Peyer's patch (tissue), 4 donors: ENCODE results near the gene OPN1LW. TPM values are rescaled to one million over a fixed set of nuclear protein-coding genes. Genes with fewer than 3 reads are reported as not detected.

Experiments
- DNase-seq, 3 donors: peaks; one replicate each; pipeline ENCODE4 v3.0.0-alpha.2; 2017 to 2019
- H3K27ac ChIP-seq, 4 donors: fragments of 200-600 bp; sonication (generic); one replicate each; pipeline ENCODE4 v1.5.1; 2016 to 2019
- H3K27me3 ChIP-seq, 2 donors: fragments of 200-600 bp; sonication (generic); one replicate each; pipeline ENCODE4 v1.5.1; 2019
- H3K36me3 ChIP-seq, 3 donors: fragments of 200-600 bp; sonication (generic); one replicate each; pipeline ENCODE4 v1.5.1; 2016 to 2019
- H3K4me1 ChIP-seq, 4 donors: fragments of 200-600 bp; sonication (generic); one replicate each; pipeline ENCODE4 v1.5.1; 2016 to 2019
- H3K4me3 ChIP-seq, 4 donors: fragments of 200-600 bp; sonication (generic); 1 replicate in 3 of 4; 2 replicates in 1 of 4; pipeline ENCODE4 v1.5.1; 2016 to 2019; ENCODE audit warnings: mild to moderate bottlenecking in 1 of 4
- H3K9me3 ChIP-seq, 4 donors: fragments of 200-600 bp; sonication (generic); one replicate each; pipeline ENCODE4 v1.5.1; 2016 to 2019; ENCODE audit warnings: mild to moderate bottlenecking in 1 of 4
- POLR2A ChIP-seq, 2 donors: fragments of 450-650 bp; IDR thresholded peaks; one replicate each; pipeline ENCODE4 v1.5.1; 2017; ENCODE audit warnings: antibody characterized with exemption in 2 of 2, mild to moderate bottlenecking in 2 of 2, moderate library complexity in 2 of 2
- total RNA-seq, 4 donors: library from RNA; depleted of rRNA; stranded (reverse); fragments of >200 nt; gene quantifications; one replicate each; pipeline ENCODE4 v1.1.0, GENCODE V29; 2016
- TF ChIP-seq, protein P1 (sequence below), 6 experiments: fragments of 450-650 bp in 4 of 6; fragments of 200-600 bp in 2 of 6; sonication (generic) in 1 of 6; IDR thresholded peaks; one replicate each; pipeline ENCODE4 v1.5.1; 2017 to 2019; ENCODE audit warnings: antibody characterized with exemption in 6 of 6, mild to moderate bottlenecking in 3 of 6, moderate library complexity in 1 of 6

Gene OPN1LW
- total RNA-seq, 4 donors from 2014 or later, result not detected

GRCh38 chrX:154123241-154124219, 20.5 kb upstream of the OPN1LW start:
- Histone ChIP-seq H3K4me1 (no peaks in the 10 kb centered on the region), H3K9me3 (no peaks in the 10 kb centered on the region), H3K27me3 (no peaks in the 10 kb centered on the region), H3K27ac (peak overlapping the region in 1 of 4 donors; percentile 19), H3K4me3 (no peak overlapping the region), H3K36me3 (no peaks in the 10 kb centered on the region)
- peak in 2 of 3 donors; percentile 48 to 72 for DNase-seq
- no peak for TF ChIP-seq POLR2A (IDR thresholded peaks at IDR 0.05)
- TF ChIP-seq, protein P1, sequence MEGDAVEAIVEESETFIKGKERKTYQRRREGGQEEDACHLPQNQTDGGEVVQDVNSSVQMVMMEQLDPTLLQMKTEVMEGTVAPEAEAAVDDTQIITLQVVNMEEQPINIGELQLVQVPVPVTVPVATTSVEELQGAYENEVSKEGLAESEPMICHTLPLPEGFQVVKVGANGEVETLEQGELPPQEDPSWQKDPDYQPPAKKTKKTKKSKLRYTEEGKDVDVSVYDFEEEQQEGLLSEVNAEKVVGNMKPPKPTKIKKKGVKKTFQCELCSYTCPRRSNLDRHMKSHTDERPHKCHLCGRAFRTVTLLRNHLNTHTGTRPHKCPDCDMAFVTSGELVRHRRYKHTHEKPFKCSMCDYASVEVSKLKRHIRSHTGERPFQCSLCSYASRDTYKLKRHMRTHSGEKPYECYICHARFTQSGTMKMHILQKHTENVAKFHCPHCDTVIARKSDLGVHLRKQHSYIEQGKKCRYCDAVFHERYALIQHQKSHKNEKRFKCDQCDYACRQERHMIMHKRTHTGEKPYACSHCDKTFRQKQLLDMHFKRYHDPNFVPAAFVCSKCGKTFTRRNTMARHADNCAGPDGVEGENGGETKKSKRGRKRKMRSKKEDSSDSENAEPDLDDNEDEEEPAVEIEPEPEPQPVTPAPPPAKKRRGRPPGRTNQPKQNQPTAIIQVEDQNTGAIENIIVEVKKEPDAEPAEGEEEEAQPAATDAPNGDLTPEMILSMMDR (IDR thresholded peaks at IDR 0.05), result no peak

DNA sequence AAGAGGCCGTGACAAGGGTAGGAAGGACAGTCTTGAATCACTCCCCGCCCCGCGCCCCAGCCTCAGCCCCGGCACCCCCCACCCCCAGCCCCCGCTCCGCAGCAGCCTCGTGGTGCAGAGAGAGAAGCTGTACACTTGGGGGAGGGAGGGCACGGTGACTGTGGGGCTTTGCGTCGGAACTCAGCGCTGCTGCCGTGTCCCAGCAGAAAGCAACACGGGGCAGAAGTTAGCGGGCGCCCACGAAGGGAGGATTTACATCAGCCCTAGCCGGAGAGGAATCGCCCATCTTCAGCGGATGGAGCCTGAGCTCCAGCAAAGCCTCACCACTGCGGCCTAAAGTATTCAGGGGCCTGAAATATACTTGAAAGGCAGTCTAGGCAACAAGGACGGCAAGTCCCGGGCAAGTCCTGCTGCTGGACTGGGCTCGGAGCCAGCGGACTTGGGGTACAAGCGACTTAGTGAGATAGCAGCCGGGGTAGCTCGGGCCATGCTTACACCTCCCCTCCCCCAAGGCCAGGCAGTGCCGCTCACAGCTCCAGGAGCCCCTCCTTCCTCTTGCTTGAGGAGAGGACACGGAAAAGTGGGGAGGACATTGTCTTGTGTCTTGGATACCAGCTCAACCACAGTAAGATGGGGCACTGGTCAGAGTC, 18.5 kb upstream of the OPN1LW start:
- Histone ChIP-seq H3K27ac (no peak overlapping the region), H3K4me3 (no peak overlapping the region), H3K4me1 (no peaks in the 10 kb centered on the region), H3K27me3 (no peaks in the 10 kb centered on the region), H3K9me3 (no peaks in the 10 kb centered on the region), H3K36me3 (no peaks in the 10 kb centered on the region)
- no peak for TF ChIP-seq POLR2A (IDR thresholded peaks at IDR 0.05)
- TF ChIP-seq, protein P1 (IDR thresholded peaks at IDR 0.05), result no peak
- DNase-seq, result no peak

DNA sequence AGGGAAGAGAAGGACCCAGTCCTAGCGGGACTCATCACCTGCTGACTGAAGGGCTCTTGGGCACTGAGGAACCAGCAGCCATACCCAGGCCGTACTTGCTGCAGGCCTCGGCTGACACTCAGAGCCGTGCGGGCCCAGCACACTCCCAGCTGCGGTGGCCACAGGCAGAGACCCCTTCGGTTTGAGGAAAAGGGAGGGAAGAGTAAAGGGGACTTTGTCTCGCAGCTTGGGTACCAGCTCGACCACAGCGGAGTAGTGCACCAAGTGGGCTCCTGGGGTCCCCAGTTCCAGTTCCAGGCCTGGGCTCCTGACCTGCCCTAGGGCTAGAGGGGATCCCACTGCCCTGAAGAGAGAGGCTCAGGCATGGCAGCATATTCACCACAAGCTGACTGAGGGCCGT, 17.9 kb upstream of the OPN1LW start:
- no peak for DNase-seq
- Histone ChIP-seq H3K27me3 (no peaks in the 10 kb centered on the region), H3K4me1 (no peaks in the 10 kb centered on the region), H3K9me3 (no peaks in the 10 kb centered on the region), H3K4me3 (no peak overlapping the region), H3K27ac (no peak overlapping the region), H3K36me3 (no peaks in the 10 kb centered on the region)
- TF ChIP-seq POLR2A (IDR thresholded peaks at IDR 0.05), result no peak
- TF ChIP-seq, protein P1 (IDR thresholded peaks at IDR 0.05), result no peak

GRCh38 chrX:154131955-154132354, 12.1 kb upstream of the OPN1LW start:
- no peak for DNase-seq
- no peak overlapping the region for H3K4me3 ChIP-seq
- no peaks in the 10 kb centered on the region for H3K27me3 ChIP-seq
- no peaks in the 10 kb centered on the region for H3K9me3 ChIP-seq
- no peak for TF ChIP-seq POLR2A (IDR thresholded peaks at IDR 0.05)
- TF ChIP-seq, protein P1 (IDR thresholded peaks at IDR 0.05), result no peak
- no peaks in the 10 kb centered on the region for H3K36me3 ChIP-seq
- no peaks in the 10 kb centered on the region for H3K4me1 ChIP-seq
- H3K27ac ChIP-seq, result no peak overlapping the region

- H3K27ac ChIP-seq, result no peak overlapping the region
- no peak overlapping the region for H3K4me3 ChIP-seq
- no peaks in the 10 kb centered on the region for H3K36me3 ChIP-seq
- DNase-seq, result no peak
- H3K27me3 ChIP-seq, result no peaks in the 10 kb centered on the region
- no peak for TF ChIP-seq POLR2A (IDR thresholded peaks at IDR 0.05)
- TF ChIP-seq, protein P1 (IDR thresholded peaks at IDR 0.05), result no peak
- H3K9me3 ChIP-seq, result no peaks in the 10 kb centered on the region
- no peaks in the 10 kb centered on the region for H3K4me1 ChIP-seq
Measured at GRCh38 chrX:154132366-154132765, 11.7 kb upstream of the OPN1LW start.
